Measurements from ENCODE around the gene ZNF407. TPM values are rescaled to one million over a fixed set of nuclear protein-coding genes. Genes with fewer than 3 reads are reported as not detected.

Gene ZNF407
- total RNA-seq, 1 donor from 2014 or later, result 9.0 TPM

DNA sequence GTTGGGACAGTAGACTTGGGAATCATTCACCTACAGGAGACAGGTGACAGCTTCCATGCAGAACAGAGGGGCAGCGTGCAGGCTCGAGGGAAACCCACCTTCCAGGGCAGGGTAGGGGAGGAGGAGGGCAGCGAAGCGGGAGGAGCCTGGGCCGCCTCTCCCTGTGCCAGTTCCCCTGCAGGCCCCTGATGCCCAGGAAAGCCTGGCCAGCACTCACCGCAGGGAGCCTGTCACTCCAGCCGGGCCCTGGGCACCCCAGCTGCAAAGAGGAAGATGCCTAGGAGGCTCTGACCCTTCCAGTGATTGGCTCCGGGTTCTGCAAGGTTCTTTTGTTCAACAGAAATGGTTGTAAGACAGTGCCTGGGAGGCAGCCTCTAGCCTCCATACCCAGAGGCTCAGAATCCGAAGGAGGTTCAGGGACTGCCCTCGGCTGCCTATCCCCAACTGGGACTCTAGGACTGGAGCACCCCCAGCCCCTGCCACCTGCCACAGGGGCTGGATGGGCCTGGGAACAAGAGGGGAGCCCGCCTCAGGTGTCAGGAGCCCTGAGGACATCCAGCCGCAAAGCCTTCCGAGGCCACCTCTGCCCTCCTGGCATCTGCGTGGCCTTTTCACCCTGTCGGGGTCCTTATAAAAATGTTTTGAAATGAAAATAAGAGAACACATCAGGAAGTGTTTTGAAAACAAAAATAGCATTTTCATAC lies 508.0 kb downstream of the ZNF407 start:
- H3K9me3 Mint-ChIP-seq, result peaks cover 10% of the 10 kb centered on the region
- Histone ChIP-seq H3K4me3 (no peak overlapping the region), H3K4me2 (no peak overlapping the region), H4K20me1 (ENCODE audit: low read depth) (no peaks in the 10 kb centered on the region), H3K9ac (no peak overlapping the region), H3K4me1 (no peaks in the 10 kb centered on the region), H3K79me2 (ENCODE audit: low read depth) (no peaks in the 10 kb centered on the region), H3K27ac (no peak overlapping the region), H3F3A (ENCODE audit: low read depth) (no peaks in the 10 kb centered on the region), H3K36me3 (no peaks in the 10 kb centered on the region), H2AFZ (replicated peaks) (no peak overlapping the region), H3K27me3 (no peaks in the 10 kb centered on the region), H3K9me3 (ENCODE audit: low read depth) (no peaks in the 10 kb centered on the region)
- H3K27me3 Mint-ChIP-seq (ENCODE audit: insufficient read depth, low read depth), result no peaks in the 10 kb centered on the region
- no peak for TF ChIP-seq EZH2phosphoT487 (IDR thresholded peaks at IDR 0.05)
- TF ChIP-seq, protein P1, sequence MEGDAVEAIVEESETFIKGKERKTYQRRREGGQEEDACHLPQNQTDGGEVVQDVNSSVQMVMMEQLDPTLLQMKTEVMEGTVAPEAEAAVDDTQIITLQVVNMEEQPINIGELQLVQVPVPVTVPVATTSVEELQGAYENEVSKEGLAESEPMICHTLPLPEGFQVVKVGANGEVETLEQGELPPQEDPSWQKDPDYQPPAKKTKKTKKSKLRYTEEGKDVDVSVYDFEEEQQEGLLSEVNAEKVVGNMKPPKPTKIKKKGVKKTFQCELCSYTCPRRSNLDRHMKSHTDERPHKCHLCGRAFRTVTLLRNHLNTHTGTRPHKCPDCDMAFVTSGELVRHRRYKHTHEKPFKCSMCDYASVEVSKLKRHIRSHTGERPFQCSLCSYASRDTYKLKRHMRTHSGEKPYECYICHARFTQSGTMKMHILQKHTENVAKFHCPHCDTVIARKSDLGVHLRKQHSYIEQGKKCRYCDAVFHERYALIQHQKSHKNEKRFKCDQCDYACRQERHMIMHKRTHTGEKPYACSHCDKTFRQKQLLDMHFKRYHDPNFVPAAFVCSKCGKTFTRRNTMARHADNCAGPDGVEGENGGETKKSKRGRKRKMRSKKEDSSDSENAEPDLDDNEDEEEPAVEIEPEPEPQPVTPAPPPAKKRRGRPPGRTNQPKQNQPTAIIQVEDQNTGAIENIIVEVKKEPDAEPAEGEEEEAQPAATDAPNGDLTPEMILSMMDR (IDR thresholded peaks at IDR 0.05), result no peak
- no peak for TF ChIP-seq EZH2 (IDR thresholded peaks at IDR 0.05)
- H3K27ac Mint-ChIP-seq, result no peak overlapping the region
- no peaks in the 10 kb centered on the region for H3K36me3 Mint-ChIP-seq
- H3K4me1 Mint-ChIP-seq, result peaks cover 6% of the 10 kb centered on the region
- no peak for DNase-seq (ENCODE audit: low spot score)
- H3K4me3 Mint-ChIP-seq, result no peak overlapping the region

DNA sequence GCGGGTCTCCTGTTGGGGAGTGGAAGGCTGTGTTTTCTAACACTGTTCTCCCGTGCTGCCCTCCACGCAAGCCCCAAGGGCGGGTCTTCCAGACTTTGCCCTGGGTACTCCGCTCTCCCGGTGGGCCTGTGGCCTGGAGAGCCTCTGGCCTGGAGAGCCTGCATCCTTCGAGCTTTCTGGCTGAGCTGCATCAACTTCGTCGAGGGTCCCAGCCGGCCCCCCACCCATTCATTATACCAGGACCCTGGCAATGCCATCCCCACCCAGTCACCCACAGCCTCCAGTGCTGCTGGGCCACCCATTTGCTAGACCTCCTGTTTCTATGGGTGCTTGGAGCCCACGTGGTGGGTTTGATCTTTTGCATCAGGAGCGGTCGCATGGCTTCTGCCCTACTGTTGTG lies 509.1 kb downstream of the ZNF407 start:
- Histone ChIP-seq H3K79me2 (ENCODE audit: low read depth) (no peaks in the 10 kb centered on the region), H3K9ac (no peak overlapping the region), H3F3A (ENCODE audit: low read depth) (no peaks in the 10 kb centered on the region), H3K4me2 (no peak overlapping the region), H2AFZ (replicated peaks) (no peak overlapping the region), H3K27ac (no peak overlapping the region), H3K27me3 (no peaks in the 10 kb centered on the region), H3K4me1 (no peaks in the 10 kb centered on the region), H3K4me3 (no peak overlapping the region), H3K9me3 (ENCODE audit: low read depth) (no peaks in the 10 kb centered on the region), H3K36me3 (no peaks in the 10 kb centered on the region), H4K20me1 (ENCODE audit: low read depth) (no peaks in the 10 kb centered on the region)
- Mint-ChIP-seq H3K4me3 (no peak overlapping the region), H3K27ac (no peak overlapping the region), H3K9me3 (peaks cover 4% of the 10 kb centered on the region), H3K4me1 (peaks cover 6% of the 10 kb centered on the region), H3K27me3 (ENCODE audit: insufficient read depth, low read depth) (no peaks in the 10 kb centered on the region), H3K36me3 (no peaks in the 10 kb centered on the region)
- no peak for DNase-seq (ENCODE audit: low spot score)
- TF ChIP-seq, protein P1 (IDR thresholded peaks at IDR 0.05), result no peak
- TF ChIP-seq EZH2phosphoT487 (IDR thresholded peaks at IDR 0.05) (no peak), EZH2 (IDR thresholded peaks at IDR 0.05) (no peak)

DNA sequence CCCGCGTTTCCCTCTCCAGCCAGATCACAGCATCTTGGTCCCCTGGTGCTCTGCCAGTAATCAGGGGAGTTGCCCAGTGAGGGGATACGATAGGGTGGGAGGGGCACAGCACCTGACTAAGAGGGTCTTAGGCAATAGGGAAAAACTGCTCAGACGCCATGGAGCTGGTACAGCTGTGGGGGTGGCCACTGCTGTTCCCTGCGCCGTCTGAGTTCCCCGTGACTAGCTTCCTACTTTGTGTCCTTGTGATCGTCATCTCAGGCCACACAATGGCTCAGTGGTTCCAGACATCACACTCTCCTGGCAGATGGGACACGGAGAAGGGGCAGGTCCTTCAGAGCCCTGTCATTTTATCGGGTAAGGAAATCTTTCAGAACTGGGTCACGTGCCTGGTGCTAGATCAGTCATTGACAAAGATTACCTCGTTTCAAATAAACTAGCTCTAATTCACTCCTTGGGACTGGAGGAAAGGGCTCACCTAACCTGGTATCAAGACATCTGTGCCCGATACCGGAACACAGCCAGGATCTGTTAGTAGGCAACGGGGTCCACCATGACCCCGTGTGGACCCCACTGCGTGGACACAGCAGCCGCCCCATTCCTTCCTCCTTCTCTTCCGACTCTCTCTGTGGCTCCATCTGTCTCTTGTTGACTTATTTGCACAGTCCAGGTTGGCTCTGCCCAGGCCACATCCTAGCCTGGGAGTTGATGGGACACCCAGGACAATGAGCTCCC lies 509.7 kb downstream of the ZNF407 start:
- Histone ChIP-seq H3K9ac (no peak overlapping the region), H3F3A (ENCODE audit: low read depth) (no peaks in the 10 kb centered on the region), H3K4me1 (no peaks in the 10 kb centered on the region), H3K36me3 (no peaks in the 10 kb centered on the region), H2AFZ (replicated peaks) (no peak overlapping the region), H3K9me3 (ENCODE audit: low read depth) (no peaks in the 10 kb centered on the region), H3K27ac (no peak overlapping the region), H3K4me3 (no peak overlapping the region), H3K4me2 (no peak overlapping the region), H4K20me1 (ENCODE audit: low read depth) (no peaks in the 10 kb centered on the region), H3K27me3 (no peaks in the 10 kb centered on the region), H3K79me2 (ENCODE audit: low read depth) (no peaks in the 10 kb centered on the region)
- TF ChIP-seq EZH2 (IDR thresholded peaks at IDR 0.05) (no peak), EZH2phosphoT487 (IDR thresholded peaks at IDR 0.05) (no peak)
- TF ChIP-seq, protein P1 (IDR thresholded peaks at IDR 0.05), result no peak
- peaks cover 6% of the 10 kb centered on the region for H3K4me1 Mint-ChIP-seq
- H3K4me3 Mint-ChIP-seq, result no peak overlapping the region
- no peak for DNase-seq (ENCODE audit: low spot score)
- no peaks in the 10 kb centered on the region for H3K36me3 Mint-ChIP-seq
- no peaks in the 10 kb centered on the region for H3K27me3 Mint-ChIP-seq (ENCODE audit: insufficient read depth, low read depth)
- H3K27ac Mint-ChIP-seq, result no peak overlapping the region
- no peaks in the 10 kb centered on the region for H3K9me3 Mint-ChIP-seq

Measured in neural progenitor cell (in vitro differentiated cells).